Left ventricle myocardium inferior (tissue), 1 donor: ENCODE results near the gene MIB1. TPM values are rescaled to one million over a fixed set of nuclear protein-coding genes. Genes with fewer than 3 reads are reported as not detected.

Experiments
- DNase-seq: peaks from one replicate; pipeline ENCODE4 v3.0.0-alpha.2; 2020
- H3K27ac ChIP-seq: fragments of 200-600 bp; replicated peaks from 2 replicates; pipeline ENCODE4 v1.8.0; 2021
- H3K27me3 ChIP-seq: fragments of 200-600 bp; 2 replicates; pipeline ENCODE4 v1.8.0; 2021; ENCODE audit warnings: low read depth
- H3K36me3 ChIP-seq: fragments of 200-600 bp; 2 replicates; pipeline ENCODE4 v1.8.0; 2021
- H3K4me1 ChIP-seq: fragments of 200-600 bp; 2 replicates; pipeline ENCODE4 v1.8.0; 2021
- H3K4me3 ChIP-seq: fragments of 200-600 bp; 2 replicates; pipeline ENCODE4 v1.8.0; 2021; ENCODE audit warnings: mild to moderate bottlenecking, moderate library complexity
- H3K9me3 ChIP-seq: fragments of 200-600 bp; replicated peaks from 2 replicates; pipeline ENCODE4 v1.8.0; 2021
- intact Hi-C: fragments of 100-400 bp; cut with micrococcal nuclease; formaldehyde crosslinking; loops from one replicate; pipeline ENCODE4 v1.11.0; 2022
- total RNA-seq: library from RNA; stranded (reverse); fragmentation: NEBNext Ultra II Directional; extraction: Animal tissue kit (Norgen Biotek cat#: 25700); gene quantifications from one replicate; pipeline ENCODE4 v1.2.1, GENCODE V29; 2021
- TF ChIP-seq, protein P1 (sequence below): fragments of 200-600 bp; IDR thresholded peaks from 2 replicates; pipeline ENCODE4 v1.8.0; 2021; ENCODE audit warnings: antibody characterized with exemption, mild to moderate bottlenecking, borderline replicate concordance
- donor health status: DM: no; HTN: yes; CAD: no; lungs with severe emphysema.

Gene MIB1
- total RNA-seq, 1 donor from 2014 or later, result 19.5 TPM

DNA sequence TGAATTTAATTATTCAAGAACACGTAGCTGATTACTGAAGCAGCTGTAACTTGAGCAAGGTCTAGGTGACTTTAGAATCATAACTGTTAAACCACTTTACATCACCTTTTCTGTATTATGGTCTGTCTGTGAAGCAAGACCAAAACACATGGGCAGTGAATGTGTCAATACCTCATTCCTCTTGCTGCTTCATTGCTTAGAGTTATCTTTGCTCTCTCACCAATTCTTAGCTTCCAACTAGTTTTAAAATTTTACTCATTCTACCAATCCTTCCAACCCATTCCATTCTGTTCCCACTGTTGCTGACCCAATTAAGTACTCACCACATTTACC is 80.2 kb downstream of the MIB1 start:
- intact Hi-C loops, result no loop called here
- Histone ChIP-seq H3K4me1 (peaks cover 4% of the 10 kb centered on the region), H3K9me3 (no peaks in the 10 kb centered on the region), H3K36me3 (peaks cover 23% of the 10 kb centered on the region), H3K4me3 (no peak overlapping the region), H3K27ac (no peak overlapping the region), H3K27me3 (no peaks in the 10 kb centered on the region)
- no peak for DNase-seq
- TF ChIP-seq, protein P1, sequence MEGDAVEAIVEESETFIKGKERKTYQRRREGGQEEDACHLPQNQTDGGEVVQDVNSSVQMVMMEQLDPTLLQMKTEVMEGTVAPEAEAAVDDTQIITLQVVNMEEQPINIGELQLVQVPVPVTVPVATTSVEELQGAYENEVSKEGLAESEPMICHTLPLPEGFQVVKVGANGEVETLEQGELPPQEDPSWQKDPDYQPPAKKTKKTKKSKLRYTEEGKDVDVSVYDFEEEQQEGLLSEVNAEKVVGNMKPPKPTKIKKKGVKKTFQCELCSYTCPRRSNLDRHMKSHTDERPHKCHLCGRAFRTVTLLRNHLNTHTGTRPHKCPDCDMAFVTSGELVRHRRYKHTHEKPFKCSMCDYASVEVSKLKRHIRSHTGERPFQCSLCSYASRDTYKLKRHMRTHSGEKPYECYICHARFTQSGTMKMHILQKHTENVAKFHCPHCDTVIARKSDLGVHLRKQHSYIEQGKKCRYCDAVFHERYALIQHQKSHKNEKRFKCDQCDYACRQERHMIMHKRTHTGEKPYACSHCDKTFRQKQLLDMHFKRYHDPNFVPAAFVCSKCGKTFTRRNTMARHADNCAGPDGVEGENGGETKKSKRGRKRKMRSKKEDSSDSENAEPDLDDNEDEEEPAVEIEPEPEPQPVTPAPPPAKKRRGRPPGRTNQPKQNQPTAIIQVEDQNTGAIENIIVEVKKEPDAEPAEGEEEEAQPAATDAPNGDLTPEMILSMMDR, result no peak

DNA sequence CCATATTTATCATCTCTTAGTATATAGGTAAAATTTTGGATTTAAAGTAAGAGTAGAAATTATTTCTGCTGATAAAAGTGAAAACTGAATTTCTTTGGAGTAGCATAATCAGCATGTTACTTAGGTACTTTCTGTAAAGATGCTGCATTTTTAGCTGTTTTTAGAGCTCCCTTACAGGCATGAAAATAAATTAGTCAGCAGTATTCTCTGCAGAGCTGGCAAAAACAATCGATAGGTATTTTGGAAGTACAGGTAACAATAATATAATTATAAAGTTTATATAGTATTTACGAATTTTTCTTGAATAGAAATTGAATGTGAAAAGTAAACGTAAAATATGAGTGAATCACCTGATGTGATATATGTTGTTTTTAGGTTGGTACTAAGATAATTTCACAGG is 83.3 kb downstream of the MIB1 start:
- H3K4me1 ChIP-seq, result peaks cover 10% of the 10 kb centered on the region
- TF ChIP-seq, protein P1, result no peak
- H3K9me3 ChIP-seq, result no peaks in the 10 kb centered on the region
- no peak for DNase-seq
- no peaks in the 10 kb centered on the region for H3K27me3 ChIP-seq
- H3K36me3 ChIP-seq, result peaks cover 16% of the 10 kb centered on the region
- H3K27ac ChIP-seq, result no peak overlapping the region
- H3K4me3 ChIP-seq, result no peak overlapping the region
- intact Hi-C loops, result no loop called here

DNA sequence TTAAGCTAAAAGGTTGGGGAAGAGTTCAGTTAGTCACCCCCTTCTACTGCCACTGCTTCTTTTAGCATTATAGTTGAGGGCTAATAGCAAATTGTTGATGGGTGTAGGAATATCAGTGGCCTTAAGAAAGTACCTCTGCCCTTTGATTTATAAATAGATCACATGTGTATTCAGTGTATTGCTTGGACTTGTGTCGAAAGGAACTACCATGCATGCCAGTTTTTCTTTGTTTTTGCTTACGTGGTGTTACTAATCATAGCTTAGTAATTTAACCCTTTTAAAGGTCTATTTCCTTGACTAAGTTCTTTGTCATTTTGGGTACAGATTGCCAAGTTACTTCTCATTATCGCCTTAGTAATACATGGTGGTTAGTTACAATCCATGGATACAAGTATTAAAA is 85.6 kb downstream of the MIB1 start:
- DNase-seq, result no peak
- H3K27me3 ChIP-seq, result no peaks in the 10 kb centered on the region
- H3K4me1 ChIP-seq, result peaks cover 17% of the 10 kb centered on the region
- intact Hi-C loops, result no loop called here
- H3K9me3 ChIP-seq, result no peaks in the 10 kb centered on the region
- peak overlapping the region; percentile 63 for H3K4me3 ChIP-seq
- peaks cover 19% of the 10 kb centered on the region for H3K36me3 ChIP-seq
- peak overlapping the region; percentile 78 for H3K27ac ChIP-seq
- TF ChIP-seq, protein P1, result no peak

DNA sequence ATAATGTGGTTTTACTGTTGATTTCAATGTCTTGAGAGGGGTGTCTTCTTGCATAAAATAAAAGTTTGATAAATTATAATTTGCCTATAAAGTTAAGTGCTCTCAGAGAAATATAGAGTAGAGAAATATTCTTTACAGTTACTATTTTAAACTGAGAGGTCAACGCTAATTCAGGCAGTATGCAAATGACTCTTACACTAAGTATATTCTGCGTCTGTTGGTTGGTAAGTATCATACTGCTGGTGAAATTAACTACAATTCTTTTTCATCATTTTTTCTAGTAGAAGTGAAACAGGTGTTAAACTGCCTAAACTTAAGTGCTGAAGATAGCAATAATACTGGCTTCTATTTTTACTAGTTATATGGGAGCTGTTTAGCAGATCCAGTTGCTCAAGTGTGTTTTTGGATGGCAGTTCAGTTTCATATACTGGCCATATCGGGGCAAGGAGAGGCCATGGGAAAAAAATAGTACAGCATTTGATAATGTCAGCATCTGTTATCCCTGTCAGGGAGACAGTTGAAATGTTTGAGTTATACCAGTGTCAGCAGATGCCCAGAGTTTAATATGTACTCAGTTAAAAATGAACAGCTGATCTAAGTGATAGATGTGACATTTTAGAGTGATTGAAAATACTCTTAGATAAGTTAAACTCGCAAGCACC is 86.2 kb downstream of the MIB1 start:
- no peak for DNase-seq
- peak overlapping the region; percentile 78 for H3K27ac ChIP-seq
- TF ChIP-seq, protein P1, result no peak
- peak overlapping the region; percentile 63 for H3K4me3 ChIP-seq
- intact Hi-C loops, result no loop called here
- H3K9me3 ChIP-seq, result no peaks in the 10 kb centered on the region
- H3K36me3 ChIP-seq, result peaks cover 19% of the 10 kb centered on the region
- H3K4me1 ChIP-seq, result peaks cover 17% of the 10 kb centered on the region
- no peaks in the 10 kb centered on the region for H3K27me3 ChIP-seq

DNA sequence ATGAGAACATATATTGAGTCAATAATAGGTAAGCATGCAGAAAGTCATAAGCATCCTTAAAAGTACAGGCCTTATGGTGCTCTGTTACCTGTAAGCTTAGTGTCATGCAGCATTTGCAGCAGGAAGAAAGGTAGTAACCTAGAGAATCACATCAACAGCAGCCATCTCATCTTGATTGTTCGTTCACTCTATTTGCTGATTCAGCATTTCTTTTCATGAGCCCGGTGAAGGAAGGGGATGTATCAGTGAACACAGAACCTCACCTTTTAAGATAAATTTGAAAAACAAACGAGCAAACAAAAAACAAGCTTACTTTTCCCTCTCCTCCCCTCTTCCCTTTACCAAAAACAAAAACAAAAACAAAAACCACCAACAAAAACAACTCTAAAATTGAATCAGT is 89.9 kb downstream of the MIB1 start:
- intact Hi-C loops, result no loop called here
- Histone ChIP-seq H3K27me3 (no peaks in the 10 kb centered on the region), H3K4me3 (peak overlapping the region; percentile 63), H3K27ac (peak overlapping the region; percentile 78), H3K4me1 (peaks cover 40% of the 10 kb centered on the region), H3K36me3 (peaks cover 15% of the 10 kb centered on the region), H3K9me3 (no peaks in the 10 kb centered on the region)
- DNase-seq, result no peak
- TF ChIP-seq, protein P1, result no peak
